Measurements from ENCODE around the gene SEM1.
"Not testable (repeated sequence)": the region's sequence is repeated elsewhere in the genome, so short reads cannot be mapped to it uniquely, and the experiment has no call there.

Gene SEM1

DNA sequence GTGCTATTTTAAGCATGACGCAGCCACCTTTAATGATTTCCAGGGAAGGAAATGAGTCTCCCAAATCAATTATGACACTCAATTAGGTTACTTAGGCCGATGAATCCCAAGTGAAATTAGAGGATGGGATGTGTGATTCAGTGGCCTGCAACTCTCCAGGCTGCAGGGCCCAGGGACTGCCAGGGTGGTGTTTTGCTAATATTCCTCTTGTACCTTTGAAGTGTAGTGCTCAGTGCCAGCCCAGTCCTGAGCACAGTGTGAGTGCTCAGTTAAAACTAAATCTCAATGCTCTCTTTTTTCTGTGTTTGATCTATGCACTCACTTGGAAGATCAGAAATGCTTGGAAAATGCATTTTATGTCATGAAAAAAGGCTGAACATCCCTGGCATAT is 51.6 kb downstream of the SEM1 start:
- no peak for DNase-seq

DNA sequence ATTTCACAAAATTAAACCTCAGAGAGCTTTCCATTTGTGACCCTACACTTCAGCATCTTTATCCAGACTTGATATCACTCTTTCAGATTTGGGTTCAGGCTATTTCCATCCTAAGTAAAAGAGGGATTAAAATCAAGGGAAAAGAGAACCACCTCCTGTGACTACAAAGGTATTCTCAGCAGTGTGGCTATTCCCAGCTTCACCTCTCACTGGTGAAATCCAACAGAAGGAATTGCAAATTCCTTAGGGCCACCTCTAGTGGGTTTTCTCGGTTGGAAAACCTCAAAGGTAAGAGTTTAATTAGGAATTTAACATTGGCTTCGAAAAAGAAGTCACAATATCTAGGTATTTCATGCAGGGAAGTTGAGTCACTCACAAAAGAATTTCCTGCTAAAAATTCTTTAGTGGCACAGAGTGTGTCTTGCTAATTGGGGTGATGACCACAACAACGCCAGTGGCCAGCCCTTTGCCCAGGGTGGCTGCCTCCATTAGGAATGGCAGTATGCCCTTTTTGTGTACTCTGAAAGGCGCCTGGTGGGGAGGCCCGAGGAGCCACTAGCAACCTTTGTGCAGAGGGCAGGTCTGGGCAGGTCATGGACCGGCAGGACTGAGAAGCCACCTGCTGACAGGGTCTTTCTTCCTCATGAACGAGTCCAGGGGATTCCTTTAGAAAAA is 52.2 kb downstream of the SEM1 start:
- DNase-seq, result no peak

DNA sequence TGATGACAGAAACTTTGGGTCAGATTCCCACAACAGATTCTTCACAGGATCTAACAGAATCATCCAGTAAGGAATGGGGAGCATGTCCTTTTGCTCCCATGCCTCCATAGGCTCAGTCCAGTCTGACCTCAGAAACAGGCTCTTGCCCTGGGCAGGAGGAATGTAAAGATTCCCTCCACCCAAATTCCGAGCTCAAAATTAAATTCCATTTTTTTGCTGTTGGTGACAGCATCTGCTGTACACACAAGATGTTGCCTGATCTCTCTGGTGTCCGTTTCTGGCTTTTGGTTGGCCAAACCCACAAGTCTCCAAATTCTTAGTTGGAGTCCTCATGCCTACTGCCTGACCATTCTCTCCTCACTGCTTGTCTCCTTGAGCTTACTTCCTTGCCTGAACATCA is 53.7 kb downstream of the SEM1 start:
- DNase-seq, result no peak

DNA sequence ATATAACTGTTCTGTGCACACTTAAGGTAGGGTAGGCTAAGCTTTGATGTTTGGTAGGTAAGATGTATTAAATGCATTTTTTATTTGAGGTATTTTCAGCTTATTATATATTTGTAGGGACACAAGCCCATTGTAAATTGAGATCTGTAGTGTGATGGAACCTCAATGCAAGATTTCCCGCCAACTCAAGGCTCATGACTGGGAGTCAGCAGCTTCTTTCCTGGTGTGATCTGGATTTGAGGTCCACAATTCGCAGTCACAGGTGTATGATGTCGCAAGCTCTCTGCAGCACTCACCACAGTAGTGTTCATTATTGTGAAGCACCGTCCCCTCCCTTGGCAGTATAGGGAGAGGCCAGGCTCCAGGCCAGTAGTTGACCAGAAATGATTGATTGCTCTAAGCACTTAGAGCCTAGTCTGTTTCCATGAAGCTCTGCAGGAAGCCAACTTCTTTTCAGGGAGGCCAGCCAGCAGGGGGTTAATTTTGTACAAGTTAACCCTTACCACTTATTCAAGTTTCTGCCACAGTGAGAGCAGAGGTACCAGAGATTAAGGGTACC is 54.9 kb downstream of the SEM1 start:
- DNase-seq, result no peak

DNA sequence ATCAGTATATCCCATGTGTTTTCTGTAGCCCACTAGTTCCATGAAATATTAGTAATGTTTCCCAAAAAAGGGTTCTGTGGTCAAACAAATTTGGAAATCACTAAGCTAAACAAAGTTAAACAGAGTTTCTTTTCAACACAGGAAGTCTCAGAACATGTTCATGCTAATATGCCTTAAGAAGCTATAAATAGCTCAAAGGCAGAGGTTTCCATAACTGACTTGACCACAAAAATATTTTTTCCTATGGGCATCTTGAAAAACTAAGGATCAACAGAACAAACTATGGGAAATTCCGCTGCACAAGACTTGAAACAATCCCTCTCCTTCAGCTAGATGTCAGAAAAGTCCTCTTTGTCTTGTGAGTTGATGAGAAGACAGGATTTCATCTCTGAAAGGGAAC is 59.7 kb downstream of the SEM1 start:
- no peak for DNase-seq

DNA sequence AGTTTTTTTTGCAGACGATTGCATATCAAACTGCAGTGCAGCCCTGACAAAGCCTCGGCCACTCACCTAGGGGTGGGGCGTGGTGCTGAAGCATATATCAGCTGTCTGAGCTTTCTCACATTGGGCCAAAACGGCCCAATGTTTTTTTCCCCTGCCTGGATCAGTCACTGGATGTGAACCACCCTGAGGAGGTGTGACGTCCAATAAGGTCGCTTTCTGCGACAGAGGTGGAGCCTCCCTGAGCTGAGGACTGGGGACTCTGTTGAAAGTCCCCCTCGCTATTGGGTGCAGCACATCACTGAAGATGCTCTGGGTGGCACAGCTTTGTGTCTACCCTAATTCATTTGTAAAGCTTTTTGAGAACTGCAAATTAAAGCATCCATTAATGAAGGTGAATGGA is 60.9 kb downstream of the SEM1 start:
- DNase-seq, result no peak

DNA sequence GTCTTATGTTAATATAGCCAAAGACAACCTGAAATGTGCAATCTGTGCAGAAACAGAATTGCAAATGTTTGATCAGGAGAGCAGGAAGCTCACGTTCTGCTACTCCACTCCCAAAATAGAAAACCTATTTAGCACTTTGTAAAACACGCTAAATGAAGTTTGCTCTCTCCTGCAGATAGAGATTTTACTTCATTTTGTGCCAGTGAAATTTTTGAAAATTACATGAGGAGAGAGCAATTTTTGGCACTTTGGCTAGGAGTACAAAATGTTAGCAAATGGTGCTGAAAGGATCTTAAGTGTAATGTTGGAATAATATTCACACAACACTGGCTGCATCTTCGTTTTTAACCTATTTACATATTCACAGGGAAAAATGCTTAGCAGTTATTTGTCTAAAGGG is 61.9 kb downstream of the SEM1 start:
- no peak for DNase-seq

DNA sequence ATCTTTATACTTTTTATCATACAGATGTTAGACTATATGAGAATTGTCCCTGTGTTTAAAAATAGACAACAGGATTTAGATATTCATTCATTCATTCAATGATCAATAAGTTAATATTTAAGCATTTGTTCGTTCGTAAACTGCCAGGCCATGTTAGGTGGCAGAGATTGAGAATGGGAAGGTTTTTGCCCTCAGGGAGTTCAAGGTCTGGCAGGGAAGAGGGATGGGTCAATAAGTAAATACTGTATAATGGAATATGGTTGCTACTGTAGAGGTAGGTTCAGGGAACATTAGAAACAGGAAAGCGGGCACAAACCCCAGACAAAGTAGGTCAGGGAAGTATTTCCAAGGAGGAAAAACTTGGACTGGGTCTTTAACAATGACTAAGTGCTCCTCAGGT is 64.6 kb downstream of the SEM1 start:
- DNase-seq, result no peak

DNA sequence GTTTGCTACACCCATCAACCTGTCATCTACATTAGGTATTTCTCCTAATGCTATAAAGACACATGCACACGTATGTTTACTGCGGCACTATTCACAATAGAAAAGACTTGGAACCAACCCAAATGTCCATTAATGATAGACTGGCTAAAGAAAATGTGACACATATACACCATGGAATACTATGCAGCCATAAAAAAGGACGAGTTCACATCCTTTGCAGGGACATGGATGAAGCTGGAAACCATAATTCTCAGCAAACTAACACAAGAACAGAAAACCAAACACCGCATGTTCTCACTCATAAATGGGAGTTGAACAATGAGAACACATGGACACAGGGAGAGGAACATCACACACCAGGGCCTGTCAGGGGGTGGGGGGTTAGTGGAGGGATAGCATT is 66.2 kb downstream of the SEM1 start:
- not testable (repeated sequence) for DNase-seq

DNA sequence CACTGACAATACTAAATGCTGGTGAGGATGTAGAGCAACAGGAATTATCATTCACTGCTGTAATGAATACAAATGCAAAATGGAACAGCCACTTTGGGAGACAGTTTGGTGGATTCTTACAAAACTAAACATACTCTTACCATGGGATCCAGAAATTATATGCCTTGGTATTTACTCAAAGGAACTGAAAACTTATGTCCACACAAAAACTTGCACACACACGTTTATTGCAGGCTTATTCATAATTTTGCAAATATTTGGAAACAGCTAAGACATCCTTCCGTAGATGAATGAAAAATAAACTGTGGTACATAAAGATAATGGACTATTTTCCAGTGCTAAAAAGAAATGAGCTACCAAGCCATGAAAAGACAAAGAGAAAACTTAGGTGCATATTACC is 69.6 kb downstream of the SEM1 start:
- DNase-seq, result no peak
